SK-MEL-5 (cell line): ENCODE results near the gene VTI1A. TPM values are rescaled to one million over a fixed set of nuclear protein-coding genes. Genes with fewer than 3 reads are reported as not detected.
A peak's percentile ranks its signal among the peaks of the same experiment; 100 is the strongest.

ENCODE experiments used
- DNase-seq: peaks from one replicate; pipeline ENCODE4 v3.0.0-alpha.2; 2016; ENCODE audit warnings: low read depth, low spot score
- in situ Hi-C: cut with HindIII; loops from 2 replicates; pipeline ENCODE4 v1.10.0; 2016; ENCODE audit warnings: low sequenced_read_pairs, high pct_unique_total_duplicates, low pct_unique_long_range_greater_than_20kb
- total RNA-seq: library from RNA; depleted of rRNA; stranded (reverse); fragments of >200 nt; shearing (Covaris generic); gene quantifications from 2 replicates; pipeline ENCODE4 v1.2.3, GENCODE V29; 2014

Gene VTI1A
- total RNA-seq, 1 experiment from 2014 or later = 52.4 TPM

GRCh38 chr10:112768121-112768520 is 321.1 kb downstream of the VTI1A start:
- in situ Hi-C loops = no loop called here
- no peak for DNase-seq

GRCh38 chr10:112769081-112769480 is 322.1 kb downstream of the VTI1A start:
- in situ Hi-C loops = no loop called here
- DNase-seq = no peak

- in situ Hi-C loops = no loop called here
- no peak for DNase-seq
These were observed 322.8 kb downstream of the VTI1A start for GRCh38 chr10:112769611-112770370.

- in situ Hi-C loops = no loop called here
- no peak for DNase-seq
These were observed 324.7 kb downstream of the VTI1A start for GRCh38 chr10:112771733-112772132.

GRCh38 chr10:112773783-112774182 is 326.8 kb downstream of the VTI1A start:
- in situ Hi-C loops = no loop called here

GRCh38 chr10:112774210-112774609 is 327.2 kb downstream of the VTI1A start:
- no peak for DNase-seq
- in situ Hi-C loops = no loop called here

More at GRCh38 chr10:112773783-112774182, 326.8 kb downstream of the VTI1A start:
- DNase-seq = no peak

- in situ Hi-C loops = no loop called here
- peak; percentile 58 for DNase-seq
These were observed 327.8 kb downstream of the VTI1A start for GRCh38 chr10:112774798-112775197.

GRCh38 chr10:112775381-112775780 is 328.4 kb downstream of the VTI1A start:
- no peak for DNase-seq
- in situ Hi-C loops = no loop called here

GRCh38 chr10:112775892-112776674 is 329.1 kb downstream of the VTI1A start:
- in situ Hi-C loops = no loop called here
- peak; percentile 92 for DNase-seq

GRCh38 chr10:112778579-112778978 is 331.6 kb downstream of the VTI1A start:
- in situ Hi-C loops = no loop called here
- no peak for DNase-seq

GRCh38 chr10:112779025-112779770 is 332.2 kb downstream of the VTI1A start:
- no peak for DNase-seq

GRCh38 chr10:112782200-112782907 is 335.3 kb downstream of the VTI1A start:
- no peak for DNase-seq
- in situ Hi-C loops = no loop called here

More at GRCh38 chr10:112779025-112779770, 332.2 kb downstream of the VTI1A start:
- in situ Hi-C loops = no loop called here

GRCh38 chr10:112783351-112784021 is 336.5 kb downstream of the VTI1A start:
- in situ Hi-C loops = no loop called here
- no peak for DNase-seq

GRCh38 chr10:112784022-112784461 is 337.0 kb downstream of the VTI1A start:
- in situ Hi-C loops = no loop called here

GRCh38 chr10:112785089-112785488 is 338.1 kb downstream of the VTI1A start:
- in situ Hi-C loops = no loop called here
- no peak for DNase-seq

More at GRCh38 chr10:112784022-112784461, 337.0 kb downstream of the VTI1A start:
- DNase-seq = no peak

GRCh38 chr10:112789248-112789647 is 342.2 kb downstream of the VTI1A start:
- in situ Hi-C loops = no loop called here
- no peak for DNase-seq

- no peak for DNase-seq
- in situ Hi-C loops = no loop called here
These were observed 343.0 kb downstream of the VTI1A start for GRCh38 chr10:112790030-112790429.
